AG04449 (cell line): ENCODE data around the gene SLC25A4.

Experiments
- CTCF ChIA-PET: fragments of 350-600 bp; formaldehyde crosslinking; extraction: SDS; loops from one replicate; lab custom pipeline; 2021; ENCODE audit warnings: antibody characterized with exemption; lab: Yijun Ruan, JAX
- POLR2A ChIA-PET: fragments of 400-600, 350-600 bp; formaldehyde crosslinking; extraction: SDS; loops from one replicate; lab custom pipeline; 2020; ENCODE audit warnings: antibody characterized with exemption, inconsistent platforms; lab: Yijun Ruan, JAX
- DNase-seq: peaks from one replicate; pipeline ENCODE4 v3.0.0-alpha.2; 2010; ENCODE audit warnings: low read depth, low spot score
- H3K4me3 ChIP-seq: 2 replicates; pipeline ENCODE4 v1.5.1; 2011; ENCODE audit warnings: low read depth, mild to moderate bottlenecking, control low read depth, low read length
- CTCF ChIP-seq: IDR thresholded peaks from one replicate; pipeline ENCODE4 v1.5.1; 2011; ENCODE audit warnings: mild to moderate bottlenecking, moderate library complexity, low read length, control low read depth, inconsistent platforms; ENCODE audit not compliant: insufficient read depth; ENCODE audit errors: missing control alignments

SLC25A4 gene

GRCh38 chr4:185137233-185137925 is 5.7 kb upstream of the SLC25A4 start:
- ChIA-PET CTCF (interaction anchor here (1.1 to 4.3 kb wide), 4 partner anchors 9 to 131 kb away, joined by 3 to 66 read pairs (median 6); no protein-coding TSS in a partner anchor), POLR2A (no interaction called here)
- no peak for DNase-seq
- TF ChIP-seq CTCF = no peak
- H3K4me3 ChIP-seq = no peak overlapping the region

- no peak overlapping the region for H3K4me3 ChIP-seq
- no peak for TF ChIP-seq CTCF
- ChIA-PET POLR2A (no interaction called here), CTCF (interaction anchor here (1.5 to 2.1 kb wide), 3 partner anchors 97 to 132 kb away, joined by 3 to 8 read pairs (median 3); no protein-coding TSS in a partner anchor)
- DNase-seq = no peak
Measured at GRCh38 chr4:185138161-185138560, 4.9 kb upstream of the SLC25A4 start.

GRCh38 chr4:185139736-185140135 is 3.3 kb upstream of the SLC25A4 start:
- DNase-seq = no peak
- ChIA-PET POLR2A (no interaction called here), CTCF (interaction anchor here (1.1 to 2.1 kb wide), 3 partner anchors 100 to 135 kb away, joined by 4 to 8 read pairs (median 6); no protein-coding TSS in a partner anchor)
- no peak overlapping the region for H3K4me3 ChIP-seq
- TF ChIP-seq CTCF = no peak

- POLR2A ChIA-PET = no interaction called here
- CTCF ChIA-PET = interaction anchor here (1.0 to 3.0 kb wide), 6 partner anchors 10 to 456 kb away, joined by 4 to 11 read pairs (median 5); no protein-coding TSS in a partner anchor
- DNase-seq = no peak
- H3K4me3 ChIP-seq = no peak overlapping the region
- no peak for TF ChIP-seq CTCF
Measured at GRCh38 chr4:185141777-185142176, 1.3 kb upstream of the SLC25A4 start.

- no peak for TF ChIP-seq CTCF
- ChIA-PET CTCF (interaction anchor here (1.0 to 3.0 kb wide), 11 partner anchors 8 to 456 kb away, joined by 3 to 11 read pairs (median 4); no protein-coding TSS in a partner anchor), POLR2A (interaction anchor here (1.0 to 1.2 kb wide), 4 partner anchors 8 to 409 kb away, joined by 3 to 5 read pairs (median 4); partner anchors contain the start of gene CENPU)
- no peak for DNase-seq
- H3K4me3 ChIP-seq = peak overlapping the region; percentile 88
Measured at GRCh38 chr4:185142564-185142911, 528 bp upstream of the SLC25A4 start.

- TF ChIP-seq CTCF = no peak
- ChIA-PET POLR2A (interaction anchor here (1.0 to 1.2 kb wide), 3 partner anchors 9 to 40 kb away, joined by 3 to 5 read pairs (median 5); no protein-coding TSS in a partner anchor), CTCF (interaction anchor here (0.8 to 3.0 kb wide), 11 partner anchors 9 to 454 kb away, joined by 3 to 11 read pairs (median 5); no protein-coding TSS in a partner anchor)
- H3K4me3 ChIP-seq = peak overlapping the region; percentile 88
- DNase-seq = no peak
Measured at GRCh38 chr4:185143601-185143969, 519 bp downstream of the SLC25A4 start.
